HCT116 (cell line): ENCODE results near the gene TAF5. TPM values are rescaled to one million over a fixed set of nuclear protein-coding genes. Genes with fewer than 3 reads are reported as not detected.

Source experiments
- ATAC-seq: fragments of 200-7000 bp; cut with Tn5 transposase; 2 replicates; pipeline ENCODE4 v1.9.1; 2020; ENCODE audit warnings: mild to moderate bottlenecking, moderate library complexity
- BruUV-seq: library from RNA; stranded (reverse); fragments of 400-500 nt; replicated peaks from 2 replicates; lab custom pipeline; 2021; lab: Mats Ljungman, UMichigan
- CTCF ChIA-PET: fragments of 300-600 bp; sonication (Branson Sonifier 250); formaldehyde crosslinking; loops from one replicate; lab custom pipeline; 2021; ENCODE audit warnings: antibody characterized with exemption; lab: Charles Lee
- POLR2A ChIA-PET: fragments of 300-600, 350-600 bp; sonication (Branson Sonifier 250); formaldehyde crosslinking; loops from one replicate; lab custom pipeline; 2021; ENCODE audit warnings: antibody characterized with exemption; lab: Charles Lee
- RAD21 ChIA-PET, 2 experiments: fragments of 300-600 bp; sonication (Branson Sonifier 250); formaldehyde crosslinking; loops; one replicate each; lab custom pipeline; 2023; ENCODE audit warnings: low total read pairs in 2 of 2; ENCODE audit not compliant: uncharacterized antibody in 2 of 2, unreplicated experiment in 2 of 2, low non-redundant PET in 1 of 2; lab: Charles Lee
- DNase-seq: peaks from one replicate; pipeline ENCODE4 v3.0.0-alpha.2; 2010; ENCODE audit warnings: low read depth, low spot score
- H2AFZ ChIP-seq: fragments of 200-600 bp; shearing (Covaris generic), sonication (generic); 2 replicates; pipeline ENCODE4 v1.6.1; 2017; ENCODE audit warnings: low read depth, mixed run types, mixed read lengths, antibody characterized with exemption, low read length; ENCODE audit not compliant: poor library complexity, severe bottlenecking
- H3K27ac ChIP-seq: 2 replicates; pipeline ENCODE4 v1.5.1; 2012; ENCODE audit warnings: low read depth, low read length
- H3K27me3 ChIP-seq: fragments of 200-600 bp; sonication (generic); 2 replicates; pipeline ENCODE4 v1.6.1; 2016; ENCODE audit warnings: mixed run types, low read length, mixed read lengths; ENCODE audit not compliant: insufficient read depth
- H3K36me3 ChIP-seq, 2 experiments: fragments of 200-500 bp in 1 of 2; fragments of 200-600 bp in 1 of 2; sonication (Bioruptor generic) in 1 of 2; sonication (generic) in 1 of 2; 2 replicates each; pipeline versions ENCODE4 v1.5.1 to v1.6.1; 2014 to 2016; ENCODE audit warnings: low read length in 2 of 2, inconsistent platforms in 1 of 2, mixed read lengths in 1 of 2, mixed run types in 1 of 2; ENCODE audit not compliant: insufficient read depth in 2 of 2, control insufficient read depth in 1 of 2
- H3K4me1 ChIP-seq, 2 experiments: fragments of 200-600 bp in 1 of 2; sonication (generic) in 1 of 2; 2 replicates each; pipeline versions ENCODE4 v1.5.1 to v1.6.1; 2012 to 2017; ENCODE audit warnings: low read length in 2 of 2, inconsistent platforms in 1 of 2, mild to moderate bottlenecking in 1 of 2, mixed read lengths in 1 of 2, mixed run types in 1 of 2, moderate library complexity in 1 of 2; ENCODE audit not compliant: insufficient read depth in 2 of 2, control insufficient read depth in 1 of 2
- H3K4me2 ChIP-seq: fragments of 200-600 bp; sonication (generic); 2 replicates; pipeline ENCODE4 v1.6.1; 2017; ENCODE audit warnings: mixed run types, low read length, mixed read lengths
- H3K4me3 ChIP-seq, 2 experiments: fragments of 200-600 bp in 1 of 2; sonication (generic) in 1 of 2; replicated peaks in 1 of 2; 2 replicates each; pipeline ENCODE4 v1.5.1; 2011 to 2016; ENCODE audit warnings: low read length in 2 of 2, control low read depth in 1 of 2, low read depth in 1 of 2, mild to moderate bottlenecking in 1 of 2, mixed read lengths in 1 of 2, mixed run types in 1 of 2
- H3K79me2 ChIP-seq: fragments of 200-600 bp; sonication (generic); 2 replicates; pipeline ENCODE4 v1.6.1; 2017; ENCODE audit warnings: mild to moderate bottlenecking, mixed run types, low read length, moderate library complexity, mixed read lengths; ENCODE audit not compliant: insufficient read depth
- H3K9ac ChIP-seq: fragments of 200-600 bp; sonication (generic); 2 replicates; pipeline ENCODE4 v1.6.1; 2016; ENCODE audit warnings: low read length, mixed read lengths
- H3K9me2 ChIP-seq: fragments of 200-600 bp; sonication (generic), shearing (Covaris generic); 2 replicates; pipeline ENCODE4 v1.6.1; 2017; ENCODE audit warnings: mixed run types, mild to moderate bottlenecking, moderate library complexity; ENCODE audit not compliant: insufficient read depth
- H3K9me3 ChIP-seq, 2 experiments: fragments of 200-500 bp in 1 of 2; fragments of 200-600 bp in 1 of 2; sonication (Bioruptor generic) in 1 of 2; sonication (generic) in 1 of 2; 2 replicates each; pipeline ENCODE4 v1.6.1; 2014 to 2017; ENCODE audit warnings: low read length in 2 of 2, mixed read lengths in 2 of 2, inconsistent platforms in 1 of 2, low read depth in 1 of 2, mild to moderate bottlenecking in 1 of 2, mixed run types in 1 of 2, moderate library complexity in 1 of 2; ENCODE audit not compliant: control insufficient read depth in 1 of 2, insufficient read depth in 1 of 2
- H4K20me1 ChIP-seq: fragments of 200-600 bp; sonication (generic), shearing (Covaris generic); 2 replicates; pipeline ENCODE4 v1.6.1; 2017; ENCODE audit warnings: mixed run types, mild to moderate bottlenecking, moderate library complexity; ENCODE audit not compliant: insufficient read depth
- CBX3 ChIP-seq: IDR thresholded peaks from 2 replicates; pipeline ENCODE4 v1.6.1; 2012; ENCODE audit warnings: low read depth
- CTCF ChIP-seq, 3 experiments: fragments of 200-600 bp in 1 of 3; sonication (generic) in 1 of 3; IDR thresholded peaks in 2 of 3; conservative IDR thresholded peaks in 1 of 3; 2 replicates each; pipeline ENCODE4 v1.5.1; 2012 to 2017; ENCODE audit warnings: low read depth in 2 of 3, low read length in 2 of 3, antibody characterized with exemption in 1 of 3, borderline replicate concordance in 1 of 3, control low read depth in 1 of 3, mild to moderate bottlenecking in 1 of 3, mixed read lengths in 1 of 3, mixed run types in 1 of 3, moderate library complexity in 1 of 3; ENCODE audit not compliant: insufficient read depth in 1 of 3
- ELF1 ChIP-seq: IDR thresholded peaks from 2 replicates; pipeline ENCODE4 v1.6.1; 2012; ENCODE audit warnings: low read depth, borderline replicate concordance
- ZNF274 ChIP-seq: fragments of 200-500 bp; sonication (Bioruptor generic); IDR thresholded peaks from 2 replicates; pipeline ENCODE4 v1.6.1; 2014; ENCODE audit warnings: mild to moderate bottlenecking, low read depth, low read length, inconsistent platforms
- intact Hi-C: fragments of 100-400 bp; cut with micrococcal nuclease; formaldehyde crosslinking; loops from 2 replicates; pipeline ENCODE4 v1.10.0; 2022
- total RNA-seq: library from RNA; stranded (reverse); gene quantifications from one replicate; pipeline ENCODE4 v1.2.1, GENCODE V29; 2021; ENCODE audit not compliant: unreplicated experiment

The TAF5 gene
- total RNA-seq, 1 experiment from 2014 or later, result 9.2 TPM

GRCh38 chr10:103382769-103383168 is 15.0 kb downstream of the TAF5 start:
- DNase-seq (no peak), ATAC-seq (no peak)
- ChIA-PET RAD21 (no interaction called here), POLR2A (interaction anchor here (0.7 kb wide), 1 partner anchor 242 kb away, joined by 3 read pairs; no protein-coding TSS in a partner anchor), CTCF (no interaction called here)
- intact Hi-C loops, result no loop called here
- Histone ChIP-seq H3K27me3 (no peaks in the 10 kb centered on the region), H4K20me1 (no peaks in the 10 kb centered on the region), H2AFZ (no peak overlapping the region), H3K9me2 (no peaks in the 10 kb centered on the region), H3K4me3 (no peak overlapping the region), H3K79me2 (no peaks in the 10 kb centered on the region), H3K9ac (no peak overlapping the region), H3K9me3 (no peaks in the 10 kb centered on the region), H3K36me3 (peaks cover 16 to 21% of the 10 kb centered on the region in 2 experiments), H3K27ac (no peak overlapping the region), H3K4me1 (no peaks in the 10 kb centered on the region), H3K4me2 (no peak overlapping the region)
- no peak for TF ChIP-seq CTCF (IDR thresholded peaks at IDR 0.05 in 2 of 3, conservative IDR thresholded peaks at IDR 0.05 in 1 of 3; ENCODE audit: borderline replicate concordance in 1 of 3, insufficient read depth in 1 of 3, low read depth in 2 of 3, low read length in 2 of 3)
- TF ChIP-seq ELF1, result no peak
- no peak for TF ChIP-seq ZNF274
- no TSS peak for BruUV-seq

DNA sequence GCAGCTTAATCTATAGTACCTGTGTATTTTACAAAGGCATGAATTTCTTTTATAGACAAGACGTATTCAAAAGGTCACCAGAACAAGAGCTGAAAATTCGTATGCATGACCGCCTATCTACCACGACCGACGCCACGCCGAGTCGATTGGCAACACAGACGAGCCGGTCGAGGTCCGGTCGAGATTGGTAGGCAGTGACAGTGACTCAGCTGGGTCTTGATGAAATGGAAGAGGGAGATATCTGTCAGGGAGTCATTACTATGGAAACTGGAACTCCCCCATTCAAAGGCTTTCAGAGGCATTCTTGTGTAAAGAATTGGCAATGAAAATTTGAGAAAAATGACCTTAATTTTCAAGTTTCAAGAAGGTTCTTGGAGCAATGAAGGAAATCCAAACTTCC is 26.4 kb downstream of the TAF5 start:
- Histone ChIP-seq H3K4me1 (peaks cover 13 to 27% of the 10 kb centered on the region in 2 experiments; a peak in 3 of 4 replicates), H3K36me3 (peaks cover 34 to 56% of the 10 kb centered on the region in 2 experiments), H4K20me1 (peaks cover 15% of the 10 kb centered on the region; the same call in 1 of the 2 replicates), H3K9me3 (no peaks in the 10 kb centered on the region), H3K9ac (no peak overlapping the region), H2AFZ (no peak overlapping the region), H3K79me2 (peaks cover 90% of the 10 kb centered on the region), H3K4me3 (no peak overlapping the region)
- POLR2A ChIA-PET, result interaction anchor here (0.5 kb wide), 1 partner anchor 674 kb away, joined by 3 read pairs; no protein-coding TSS in a partner anchor
- TF ChIP-seq ZNF274 (no peak), CBX3 (no peak)
- TF ChIP-seq, all 23 proteins: peak for 0
- DNase-seq (no peak), ATAC-seq (no peak)
- intact Hi-C loops, result no loop called here
- ChIA-PET RAD21 (no interaction called here), CTCF (no interaction called here)
- Histone ChIP-seq H3K4me2 (peak overlapping the region; percentile 82; the same call in 1 of the 2 replicates), H3K27ac (no peak overlapping the region), H3K9me2 (no peaks in the 10 kb centered on the region), H3K27me3 (no peaks in the 10 kb centered on the region)
- BruUV-seq, result no TSS peak
